Suprapubic skin (tissue), 4 donors: ENCODE results near the gene WFDC1. TPM values are rescaled to one million over a fixed set of nuclear protein-coding genes. Genes with fewer than 3 reads are reported as not detected.

Experiments
- DNase-seq, 2 donors: peaks; one replicate each; pipeline ENCODE4 v3.0.0-alpha.2; 2019; ENCODE audit warnings: low spot score in 2 of 2
- H3K27ac ChIP-seq: fragments of 200-600 bp; sonication (generic); one replicate; pipeline ENCODE4 v1.5.1; 2019
- H3K27me3 ChIP-seq: fragments of 200-600 bp; sonication (generic); one replicate; pipeline ENCODE4 v1.5.1; 2019
- H3K36me3 ChIP-seq: fragments of 200-600 bp; sonication (generic); one replicate; pipeline ENCODE4 v1.5.1; 2019
- H3K4me1 ChIP-seq: fragments of 200-600 bp; sonication (generic); one replicate; pipeline ENCODE4 v1.5.1; 2019
- H3K4me3 ChIP-seq: fragments of 200-600 bp; sonication (generic); one replicate; pipeline ENCODE4 v1.5.1; 2019; ENCODE audit warnings: mild to moderate bottlenecking
- H3K9me3 ChIP-seq: fragments of 200-600 bp; sonication (generic); one replicate; pipeline ENCODE4 v1.5.1; 2019
- CTCF ChIP-seq, 2 donors: fragments of 200-600 bp in 1 of 2; fragments of 450-650 bp in 1 of 2; sonication (generic) in 1 of 2; IDR thresholded peaks; one replicate each; pipeline ENCODE4 v1.5.1; 2016 to 2019; ENCODE audit warnings: antibody characterized with exemption in 2 of 2, mild to moderate bottlenecking in 1 of 2, moderate library complexity in 1 of 2
- EP300 ChIP-seq: sonication (generic); formaldehyde crosslinking; IDR thresholded peaks from one replicate; pipeline ENCODE4 v1.6.1; 2017; ENCODE audit warnings: antibody characterized with exemption
- POLR2A ChIP-seq, 2 donors: fragments of 450-650 bp; IDR thresholded peaks; one replicate each; pipeline ENCODE4 v1.6.1; 2017; ENCODE audit warnings: antibody characterized with exemption in 2 of 2, mild to moderate bottlenecking in 2 of 2, moderate library complexity in 2 of 2
- POLR2AphosphoS5 ChIP-seq, 3 donors: sonication (generic); formaldehyde crosslinking; IDR thresholded peaks; one replicate each; pipeline ENCODE4 v1.6.1; 2017; ENCODE audit warnings: antibody characterized with exemption in 3 of 3
- WGBS: methylation state at CpG from one replicate; pipeline ENCODE4 v1.1.5; 2018; 5-methylcytosine and 5-hydroxymethylcytosine counted together
- total RNA-seq, 4 donors: library from RNA; depleted of rRNA; stranded (reverse); fragments of >200 nt; gene quantifications; one replicate each; pipeline ENCODE4 v1.1.0, GENCODE V29; 2016

Gene WFDC1
- total RNA-seq, 4 donors from 2014 or later, result 0.49 to 1.4 (median 1.3) TPM; not detected in 1

- Histone ChIP-seq H3K4me1 (peaks cover 15% of the 10 kb centered on the region), H3K9me3 (no peaks in the 10 kb centered on the region), H3K36me3 (no peaks in the 10 kb centered on the region), H3K27me3 (no peaks in the 10 kb centered on the region), H3K27ac (no peak overlapping the region), H3K4me3 (no peak overlapping the region)
- DNase-seq, result no peak
- WGBS, result 34% methylated on average over 13 of the region's 13 CpGs
- TF ChIP-seq POLR2A (IDR thresholded peaks at IDR 0.05), result no peak
- no peak for TF ChIP-seq CTCF (IDR thresholded peaks at IDR 0.05)
- no peak for TF ChIP-seq POLR2AphosphoS5 (IDR thresholded peaks at IDR 0.05)
- no peak for TF ChIP-seq EP300
Measured at GRCh38 chr16:84284154-84284722, 10.4 kb upstream of the WFDC1 start.

- TF ChIP-seq EP300, result no peak
- TF ChIP-seq POLR2AphosphoS5 (IDR thresholded peaks at IDR 0.05), result no peak
- TF ChIP-seq POLR2A (IDR thresholded peaks at IDR 0.05), result no peak
- TF ChIP-seq CTCF (IDR thresholded peaks at IDR 0.05), result no peak
- Histone ChIP-seq H3K4me3 (no peak overlapping the region), H3K36me3 (no peaks in the 10 kb centered on the region), H3K4me1 (peaks cover 18% of the 10 kb centered on the region), H3K9me3 (no peaks in the 10 kb centered on the region), H3K27ac (no peak overlapping the region), H3K27me3 (no peaks in the 10 kb centered on the region)
- WGBS, result 60% methylated on average over 16 of the region's 16 CpGs
- DNase-seq, result no peak
Measured at GRCh38 chr16:84286578-84287240, 8.0 kb upstream of the WFDC1 start.

- no peak overlapping the region for H3K27ac ChIP-seq
- no peaks in the 10 kb centered on the region for H3K27me3 ChIP-seq
- H3K4me1 ChIP-seq, result peaks cover 28% of the 10 kb centered on the region
- 72% methylated on average over 8 of the region's 8 CpGs for WGBS
- DNase-seq, result no peak
- H3K9me3 ChIP-seq, result no peaks in the 10 kb centered on the region
- H3K36me3 ChIP-seq, result no peaks in the 10 kb centered on the region
- H3K4me3 ChIP-seq, result no peak overlapping the region
- TF ChIP-seq EP300 (no peak), CTCF (IDR thresholded peaks at IDR 0.05) (no peak), POLR2AphosphoS5 (IDR thresholded peaks at IDR 0.05) (no peak), POLR2A (IDR thresholded peaks at IDR 0.05) (no peak)
Measured at GRCh38 chr16:84288902-84289301, 5.8 kb upstream of the WFDC1 start.

GRCh38 chr16:84291226-84291625 lies 3.5 kb upstream of the WFDC1 start:
- Histone ChIP-seq H3K4me1 (peaks cover 39% of the 10 kb centered on the region), H3K4me3 (no peak overlapping the region), H3K9me3 (no peaks in the 10 kb centered on the region), H3K27me3 (peaks cover 18% of the 10 kb centered on the region), H3K27ac (no peak overlapping the region), H3K36me3 (no peaks in the 10 kb centered on the region)
- 39% methylated on average over 11 of the region's 11 CpGs for WGBS
- no peak for TF ChIP-seq POLR2AphosphoS5 (IDR thresholded peaks at IDR 0.05)
- TF ChIP-seq CTCF (IDR thresholded peaks at IDR 0.05), result no peak
- no peak for TF ChIP-seq EP300
- TF ChIP-seq POLR2A (IDR thresholded peaks at IDR 0.05), result no peak
- DNase-seq, result no peak

- DNase-seq, result no peak
- Histone ChIP-seq H3K4me1 (peaks cover 42% of the 10 kb centered on the region), H3K36me3 (no peaks in the 10 kb centered on the region), H3K27ac (no peak overlapping the region), H3K9me3 (no peaks in the 10 kb centered on the region), H3K4me3 (no peak overlapping the region), H3K27me3 (peaks cover 26% of the 10 kb centered on the region)
- 23% methylated on average over 10 of the region's 10 CpGs for WGBS
- TF ChIP-seq POLR2AphosphoS5 (IDR thresholded peaks at IDR 0.05) (no peak), CTCF (IDR thresholded peaks at IDR 0.05) (no peak), POLR2A (IDR thresholded peaks at IDR 0.05) (no peak), EP300 (no peak)
Measured at GRCh38 chr16:84292011-84292410, 2.7 kb upstream of the WFDC1 start.
